ENCODE data around the gene RETREG2. TPM values are rescaled to one million over a fixed set of nuclear protein-coding genes. Genes with fewer than 3 reads are reported as not detected.
A peak's percentile ranks its signal among the peaks of the same experiment; 100 is the strongest.

Gene RETREG2
- polyA plus RNA-seq, 1 donor from 2014 or later = 156 TPM

- Histone ChIP-seq H3K36me3 (ENCODE audit: insufficient read depth, low read length) (no peaks in the 10 kb centered on the region), H3K9me2 (ENCODE audit: insufficient read depth, low read length) (no peaks in the 10 kb centered on the region), H3K79me2 (replicated peaks; ENCODE audit: insufficient read depth, low read length) (peaks cover 17% of the 10 kb centered on the region), H3K9me3 (ENCODE audit: low read length) (no peaks in the 10 kb centered on the region), H3K4me3 (ENCODE audit: low read length) (peak overlapping the region; percentile 78), H2AFZ (ENCODE audit: low read depth, low read length) (peak overlapping the region; percentile 41), H3K27me3 (ENCODE audit: insufficient read depth, low read depth, low read length) (no peaks in the 10 kb centered on the region), H3K27ac (ENCODE audit: low read length) (peak overlapping the region; percentile 96), H3K9ac (ENCODE audit: low read length) (peak overlapping the region; percentile 93), H3K4me2 (ENCODE audit: low read length) (peak overlapping the region; percentile 95), H3F3A (ENCODE audit: insufficient read depth, low read length, poor library complexity, severe bottlenecking) (peaks cover 6% of the 10 kb centered on the region), H4K20me1 (ENCODE audit: insufficient read depth) (no peaks in the 10 kb centered on the region)
- no peak for TF ChIP-seq MXI1 (conservative IDR thresholded peaks at IDR 0.05; ENCODE audit: poor library complexity, severe bottlenecking)
- no peak for TF ChIP-seq RAD21 (conservative IDR thresholded peaks at IDR 0.05)
- TF ChIP-seq, protein P1, sequence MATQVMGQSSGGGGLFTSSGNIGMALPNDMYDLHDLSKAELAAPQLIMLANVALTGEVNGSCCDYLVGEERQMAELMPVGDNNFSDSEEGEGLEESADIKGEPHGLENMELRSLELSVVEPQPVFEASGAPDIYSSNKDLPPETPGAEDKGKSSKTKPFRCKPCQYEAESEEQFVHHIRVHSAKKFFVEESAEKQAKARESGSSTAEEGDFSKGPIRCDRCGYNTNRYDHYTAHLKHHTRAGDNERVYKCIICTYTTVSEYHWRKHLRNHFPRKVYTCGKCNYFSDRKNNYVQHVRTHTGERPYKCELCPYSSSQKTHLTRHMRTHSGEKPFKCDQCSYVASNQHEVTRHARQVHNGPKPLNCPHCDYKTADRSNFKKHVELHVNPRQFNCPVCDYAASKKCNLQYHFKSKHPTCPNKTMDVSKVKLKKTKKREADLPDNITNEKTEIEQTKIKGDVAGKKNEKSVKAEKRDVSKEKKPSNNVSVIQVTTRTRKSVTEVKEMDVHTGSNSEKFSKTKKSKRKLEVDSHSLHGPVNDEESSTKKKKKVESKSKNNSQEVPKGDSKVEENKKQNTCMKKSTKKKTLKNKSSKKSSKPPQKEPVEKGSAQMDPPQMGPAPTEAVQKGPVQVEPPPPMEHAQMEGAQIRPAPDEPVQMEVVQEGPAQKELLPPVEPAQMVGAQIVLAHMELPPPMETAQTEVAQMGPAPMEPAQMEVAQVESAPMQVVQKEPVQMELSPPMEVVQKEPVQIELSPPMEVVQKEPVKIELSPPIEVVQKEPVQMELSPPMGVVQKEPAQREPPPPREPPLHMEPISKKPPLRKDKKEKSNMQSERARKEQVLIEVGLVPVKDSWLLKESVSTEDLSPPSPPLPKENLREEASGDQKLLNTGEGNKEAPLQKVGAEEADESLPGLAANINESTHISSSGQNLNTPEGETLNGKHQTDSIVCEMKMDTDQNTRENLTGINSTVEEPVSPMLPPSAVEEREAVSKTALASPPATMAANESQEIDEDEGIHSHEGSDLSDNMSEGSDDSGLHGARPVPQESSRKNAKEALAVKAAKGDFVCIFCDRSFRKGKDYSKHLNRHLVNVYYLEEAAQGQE (IDR thresholded peaks at IDR 0.05; ENCODE audit: borderline replicate concordance) = no peak
- TF ChIP-seq TAF1 (IDR thresholded peaks at IDR 0.05; ENCODE audit: low read depth) = no peak
- no peak for TF ChIP-seq EP300 (conservative IDR thresholded peaks at IDR 0.05; ENCODE audit: poor library complexity, severe bottlenecking)
- no peak for TF ChIP-seq CTCF (IDR thresholded peaks at IDR 0.05; ENCODE audit: poor library complexity, severe bottlenecking)
These were observed 50.2 kb downstream of the RETREG2 start for GRCh38 chr2:219228041-219228910.

- Histone ChIP-seq H3F3A (ENCODE audit: insufficient read depth, low read length, poor library complexity, severe bottlenecking) (peaks cover 6% of the 10 kb centered on the region), H3K9me2 (ENCODE audit: insufficient read depth, low read length) (no peaks in the 10 kb centered on the region), H3K9me3 (ENCODE audit: low read length) (no peaks in the 10 kb centered on the region), H3K27ac (ENCODE audit: low read length) (peak overlapping the region; percentile 96), H3K9ac (ENCODE audit: low read length) (peak overlapping the region; percentile 93), H3K4me3 (ENCODE audit: low read length) (peak overlapping the region; percentile 78), H2AFZ (ENCODE audit: low read depth, low read length) (peak overlapping the region; percentile 41), H3K4me2 (ENCODE audit: low read length) (peak overlapping the region; percentile 95), H3K36me3 (ENCODE audit: insufficient read depth, low read length) (no peaks in the 10 kb centered on the region), H3K79me2 (replicated peaks; ENCODE audit: insufficient read depth, low read length) (peaks cover 17% of the 10 kb centered on the region), H3K27me3 (ENCODE audit: insufficient read depth, low read depth, low read length) (no peaks in the 10 kb centered on the region), H4K20me1 (ENCODE audit: insufficient read depth) (no peaks in the 10 kb centered on the region)
- no peak for TF ChIP-seq MXI1 (conservative IDR thresholded peaks at IDR 0.05; ENCODE audit: poor library complexity, severe bottlenecking)
- peak; percentile 48 for TF ChIP-seq TAF1 (IDR thresholded peaks at IDR 0.05; ENCODE audit: low read depth)
These were observed 50.8 kb downstream of the RETREG2 start for GRCh38 chr2:219228911-219229304.
